Mesenchymal stem cell (in vitro differentiated cells and primary cell): ENCODE measurements around the gene TRMT11.

ENCODE experiments used
- DNase-seq: peaks from one replicate; pipeline ENCODE4 v3.0.0-alpha.2; 2013
- H2AFZ ChIP-seq: one replicate; pipeline ENCODE4 v1.6.1; 2013; ENCODE audit warnings: low read depth, mild to moderate bottlenecking, control low read depth, inconsistent platforms, low read length, moderate library complexity
- H2AK5ac ChIP-seq: 2 replicates; pipeline ENCODE4 v1.6.1; 2013; ENCODE audit warnings: low read length, moderate library complexity, mild to moderate bottlenecking, inconsistent platforms; ENCODE audit not compliant: severe bottlenecking
- H2BK120ac ChIP-seq: one replicate; pipeline ENCODE4 v1.6.1; 2013; ENCODE audit warnings: low read depth, mild to moderate bottlenecking, inconsistent platforms, low read length, moderate library complexity
- H2BK12ac ChIP-seq, 2 experiments: one replicate each; pipeline ENCODE4 v1.6.1; 2013; ENCODE audit warnings: inconsistent platforms in 2 of 2, low read length in 2 of 2, mild to moderate bottlenecking in 2 of 2, moderate library complexity in 2 of 2, control low read depth in 1 of 2
- H2BK15ac ChIP-seq: one replicate; pipeline ENCODE4 v1.6.1; 2013; ENCODE audit warnings: mild to moderate bottlenecking, low read depth, inconsistent platforms; ENCODE audit not compliant: poor library complexity, severe bottlenecking
- H2BK5ac ChIP-seq: 2 replicates; pipeline ENCODE4 v1.6.1; 2013; ENCODE audit warnings: low read depth, mild to moderate bottlenecking, low read length, control low read depth, inconsistent platforms; ENCODE audit not compliant: poor library complexity, severe bottlenecking
- H3K14ac ChIP-seq, 2 experiments: one replicate each; pipeline ENCODE4 v1.6.1; 2013; ENCODE audit warnings: inconsistent platforms in 2 of 2, low read length in 2 of 2, control low read depth in 1 of 2, mild to moderate bottlenecking in 1 of 2, moderate library complexity in 1 of 2
- H3K18ac ChIP-seq, 2 experiments: one replicate each; pipeline ENCODE4 v1.6.1; 2013; ENCODE audit warnings: inconsistent platforms in 2 of 2, low read length in 2 of 2, control low read depth in 1 of 2, low read depth in 1 of 2, mild to moderate bottlenecking in 1 of 2
- H3K23ac ChIP-seq, 2 experiments: one replicate each; pipeline ENCODE4 v1.6.1; 2013; ENCODE audit warnings: inconsistent platforms in 2 of 2, low read length in 2 of 2, mild to moderate bottlenecking in 2 of 2, moderate library complexity in 2 of 2, control low read depth in 1 of 2
- H3K27ac ChIP-seq: 2 replicates; pipeline ENCODE4 v1.5.1; 2013; ENCODE audit warnings: mild to moderate bottlenecking, moderate library complexity, low read length, control low read depth, inconsistent platforms; ENCODE audit not compliant: poor library complexity, severe bottlenecking
- H3K27me3 ChIP-seq, 2 experiments: 2 replicates each; pipeline versions ENCODE4 v1.6.1 to v1.7.0; 2013; ENCODE audit warnings: low read length in 2 of 2, mild to moderate bottlenecking in 2 of 2, moderate library complexity in 2 of 2, control low read depth in 1 of 2, inconsistent platforms in 1 of 2; ENCODE audit not compliant: control insufficient read depth in 1 of 2, insufficient read depth in 1 of 2
- H3K36me3 ChIP-seq, 2 experiments: 2 replicates each; pipeline versions ENCODE4 v1.6.1 to v1.7.0; 2013; ENCODE audit warnings: low read length in 2 of 2, control low read depth in 1 of 2, inconsistent platforms in 1 of 2, low read depth in 1 of 2, mild to moderate bottlenecking in 1 of 2; ENCODE audit not compliant: insufficient read depth in 2 of 2, control insufficient read depth in 1 of 2
- H3K4ac ChIP-seq, 2 experiments: one replicate each; pipeline ENCODE4 v1.6.1; 2013; ENCODE audit warnings: inconsistent platforms in 2 of 2, low read length in 2 of 2, mild to moderate bottlenecking in 2 of 2, moderate library complexity in 2 of 2, control low read depth in 1 of 2, low read depth in 1 of 2
- H3K4me1 ChIP-seq: 2 replicates; pipeline ENCODE4 v1.6.1; 2013; ENCODE audit warnings: low read depth, low read length, control low read depth; ENCODE audit not compliant: control insufficient read depth, insufficient read depth
- H3K4me2 ChIP-seq: 2 replicates; pipeline ENCODE4 v1.6.1; 2013; ENCODE audit warnings: low read length, mild to moderate bottlenecking, inconsistent platforms; ENCODE audit not compliant: poor library complexity, severe bottlenecking
- H3K4me3 ChIP-seq, 2 experiments: 2 replicates each; pipeline versions ENCODE4 v1.5.1 to v1.7.0; 2013; ENCODE audit warnings: low read length in 2 of 2, mild to moderate bottlenecking in 2 of 2, control low read depth in 1 of 2, low read depth in 1 of 2; ENCODE audit not compliant: insufficient read depth in 1 of 2
- H3K79me1 ChIP-seq: replicated peaks from 2 replicates; pipeline ENCODE4 v1.6.1; 2013; ENCODE audit warnings: mild to moderate bottlenecking, control low read depth, low read length, inconsistent platforms; ENCODE audit not compliant: poor library complexity, severe bottlenecking
- H3K9ac ChIP-seq: 2 replicates; pipeline ENCODE4 v1.7.0; 2013; ENCODE audit warnings: mild to moderate bottlenecking, low read length, moderate library complexity
- H3K9me3 ChIP-seq: 2 replicates; pipeline ENCODE4 v1.7.0; 2013; ENCODE audit warnings: mild to moderate bottlenecking, low read length; ENCODE audit not compliant: control insufficient read depth
- H4K8ac ChIP-seq: one replicate; pipeline ENCODE4 v1.6.1; 2013; ENCODE audit warnings: inconsistent platforms, mild to moderate bottlenecking, low read length, moderate library complexity
- H4K91ac ChIP-seq: one replicate; pipeline ENCODE4 v1.6.1; 2013; ENCODE audit warnings: mild to moderate bottlenecking, low read length, inconsistent platforms
- WGBS: methylation state at CpG from one replicate; pipeline ENCODE4 v1.1.7; 2013; ENCODE audit warnings: mixed read lengths; 5-methylcytosine and 5-hydroxymethylcytosine counted together

TRMT11 gene

GRCh38 chr6:126007800-126008199 is 21.5 kb downstream of the TRMT11 start:
- no peak overlapping the region for H3K4me2 ChIP-seq
- H3K9ac ChIP-seq: no peak overlapping the region
- no peaks in the 10 kb centered on the region for H3K4me1 ChIP-seq
- no peak overlapping the region for H3K23ac ChIP-seq
- H3K79me1 ChIP-seq: peaks cover 9% of the 10 kb centered on the region
- DNase-seq: no peak
- H3K4ac ChIP-seq: no peak overlapping the region
- H2BK12ac ChIP-seq: no peak overlapping the region
- H2BK5ac ChIP-seq: no peak overlapping the region
- H2BK15ac ChIP-seq: no peak overlapping the region
- H3K4me3 ChIP-seq: no peak overlapping the region
- H3K14ac ChIP-seq: no peak overlapping the region
- H4K8ac ChIP-seq: no peak overlapping the region
- H2AK5ac ChIP-seq: no peak overlapping the region
- no peak overlapping the region for H4K91ac ChIP-seq
- H3K9me3 ChIP-seq: no peaks in the 10 kb centered on the region
- no peak overlapping the region for H3K27ac ChIP-seq
- no peaks in the 10 kb centered on the region for H3K27me3 ChIP-seq
- no peak overlapping the region for H2BK120ac ChIP-seq
- no peak overlapping the region for H3K18ac ChIP-seq
- H3K36me3 ChIP-seq: peaks cover 0 to 57% of the 10 kb centered on the region in 2 experiments
- H2AFZ ChIP-seq: no peak overlapping the region

GRCh38 chr6:126010040-126010439 is 23.7 kb downstream of the TRMT11 start:
- Histone ChIP-seq H3K9me3 (no peaks in the 10 kb centered on the region), H3K18ac (no peak overlapping the region), H2BK15ac (no peak overlapping the region), H2AFZ (no peak overlapping the region), H3K4me2 (no peak overlapping the region), H3K27ac (no peak overlapping the region), H2BK12ac (no peak overlapping the region), H3K27me3 (no peaks in the 10 kb centered on the region), H3K4me3 (no peak overlapping the region), H3K23ac (no peak overlapping the region), H4K8ac (no peak overlapping the region), H2AK5ac (no peak overlapping the region), H4K91ac (no peak overlapping the region), H2BK5ac (no peak overlapping the region), H3K36me3 (peaks cover 6 to 72% of the 10 kb centered on the region in 2 experiments), H2BK120ac (no peak overlapping the region), H3K9ac (no peak overlapping the region), H3K14ac (no peak overlapping the region), H3K79me1 (peaks cover 4% of the 10 kb centered on the region), H3K4me1 (no peaks in the 10 kb centered on the region), H3K4ac (no peak overlapping the region)
- WGBS: 92% methylated on average over 1 of the region's 4 CpGs
- no peak for DNase-seq

DNA sequence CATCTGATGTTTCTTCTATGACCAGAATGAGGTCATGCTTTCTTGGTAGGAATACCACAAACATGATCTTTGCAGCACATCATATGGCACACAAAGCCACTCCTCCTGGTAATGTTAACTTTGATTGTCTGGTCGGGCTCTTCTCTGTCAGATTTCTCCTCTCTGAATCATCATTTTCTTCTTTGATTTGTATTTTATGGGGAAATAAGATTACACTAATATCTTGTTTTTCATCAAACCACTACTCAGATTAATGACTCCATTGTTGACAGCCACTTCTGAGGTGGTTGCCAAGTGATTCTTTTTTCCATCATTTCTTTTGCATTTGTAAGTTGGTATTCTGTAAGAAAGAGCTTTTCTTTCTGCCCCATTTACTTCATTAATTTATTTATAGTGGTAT is 29.5 kb downstream of the TRMT11 start:
- Histone ChIP-seq H2BK12ac (no peak overlapping the region), H3K27ac (no peak overlapping the region), H4K91ac (no peak overlapping the region), H3K9ac (no peak overlapping the region), H2BK5ac (no peak overlapping the region), H3K23ac (no peak overlapping the region), H3K4me2 (no peak overlapping the region), H3K9me3 (no peaks in the 10 kb centered on the region), H4K8ac (no peak overlapping the region), H2AFZ (no peak overlapping the region), H3K27me3 (no peaks in the 10 kb centered on the region), H3K79me1 (peaks cover 2% of the 10 kb centered on the region), H3K36me3 (peaks cover 6 to 64% of the 10 kb centered on the region in 2 experiments), H2AK5ac (no peak overlapping the region), H3K18ac (no peak overlapping the region), H3K4ac (no peak overlapping the region), H3K14ac (no peak overlapping the region), H3K4me1 (no peaks in the 10 kb centered on the region), H2BK120ac (no peak overlapping the region), H3K4me3 (no peak overlapping the region), H2BK15ac (no peak overlapping the region)
- WGBS: no CpG with 5 or more reads among the region's 1 CpG
- no peak for DNase-seq

- Histone ChIP-seq H3K4me3 (no peak overlapping the region), H3K27ac (no peak overlapping the region), H2BK15ac (no peak overlapping the region), H2BK5ac (no peak overlapping the region), H2BK120ac (no peak overlapping the region), H3K27me3 (no peaks in the 10 kb centered on the region), H2AK5ac (no peak overlapping the region), H3K4me2 (no peak overlapping the region), H3K23ac (no peak overlapping the region), H3K4ac (no peak overlapping the region), H2AFZ (no peak overlapping the region), H3K36me3 (peaks cover 6 to 64% of the 10 kb centered on the region in 2 experiments), H3K18ac (no peak overlapping the region), H4K8ac (no peak overlapping the region), H4K91ac (no peak overlapping the region), H2BK12ac (no peak overlapping the region), H3K4me1 (no peaks in the 10 kb centered on the region), H3K9ac (no peak overlapping the region), H3K9me3 (no peaks in the 10 kb centered on the region), H3K79me1 (peaks cover 2% of the 10 kb centered on the region), H3K14ac (no peak overlapping the region)
- no peak for DNase-seq
- 100% methylated on average over 1 of the region's 2 CpGs for whole genome bisulfite sequencing
These were observed 30.3 kb downstream of the TRMT11 start for GRCh38 chr6:126016591-126016990.
